HG03045 (cell line): ENCODE results near the gene ELOVL5.
"Not testable (repeated sequence)": the region's sequence is repeated elsewhere in the genome, so short reads cannot be mapped to it uniquely, and the experiment has no call there.

Experiments used
- ATAC-seq: cut with Tn5 transposase; IDR thresholded peaks from one replicate; pipeline ENCODE4 v1.9.1; 2021; ENCODE audit warnings: mild to moderate bottlenecking, moderate library complexity; ENCODE audit not compliant: unreplicated experiment

The ELOVL5 gene

DNA sequence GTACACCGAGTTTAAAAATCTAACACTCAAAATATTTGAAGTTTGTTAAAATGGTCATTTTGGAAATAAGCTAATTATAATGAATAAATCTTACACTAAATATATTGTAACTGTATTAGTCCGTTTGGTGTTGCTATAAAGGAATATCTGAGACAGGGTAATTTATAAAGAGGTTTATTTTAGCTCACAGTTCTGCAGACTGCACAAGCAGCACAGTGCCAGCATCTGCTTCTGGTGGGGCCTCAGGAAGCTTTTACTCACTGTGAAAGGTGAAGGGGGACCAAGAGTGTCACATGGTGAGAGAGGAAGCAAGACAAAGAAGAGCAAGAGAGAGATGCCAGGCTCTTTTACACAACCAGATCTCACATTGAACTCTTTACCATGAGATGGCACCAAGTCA is 17.1 kb downstream of the ELOVL5 start:
- no peak for ATAC-seq

DNA sequence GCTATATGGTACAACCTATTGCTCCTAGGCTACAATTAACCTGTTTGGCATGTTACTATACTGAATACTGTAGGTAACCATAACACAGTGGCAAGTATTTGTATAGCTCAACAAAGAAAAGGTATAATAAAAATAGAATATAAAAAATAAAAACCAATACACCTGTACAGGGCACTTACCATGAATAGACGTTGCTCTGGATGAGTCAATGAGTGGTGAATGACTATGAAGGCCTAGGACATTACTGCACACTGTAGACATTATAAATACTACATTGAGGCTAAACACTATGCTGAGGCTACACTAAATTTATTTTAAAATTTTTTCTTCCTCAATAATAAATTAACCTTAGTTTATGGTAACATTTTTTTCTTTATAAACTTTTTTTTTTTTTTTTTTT is 18.6 kb downstream of the ELOVL5 start:
- ATAC-seq = no peak

DNA sequence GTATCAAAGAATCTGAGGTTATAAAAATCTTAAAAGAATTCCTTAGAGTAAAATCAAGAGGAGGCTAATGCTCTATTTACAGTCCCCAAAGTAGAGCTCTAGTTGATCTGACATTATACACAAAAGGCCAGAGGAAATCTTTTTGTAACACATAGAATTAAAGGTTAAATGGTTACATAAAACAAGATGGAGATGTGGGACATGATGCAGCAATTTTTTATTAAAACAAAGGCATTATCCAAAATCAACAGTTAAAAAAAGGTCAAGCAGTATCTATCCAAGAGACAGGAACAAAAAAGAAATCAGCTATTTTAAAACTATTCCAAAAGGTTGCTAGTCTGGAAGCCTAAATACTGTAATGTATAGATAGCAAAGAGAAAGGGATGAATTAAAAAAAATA is 20.4 kb downstream of the ELOVL5 start:
- ATAC-seq = no peak

DNA sequence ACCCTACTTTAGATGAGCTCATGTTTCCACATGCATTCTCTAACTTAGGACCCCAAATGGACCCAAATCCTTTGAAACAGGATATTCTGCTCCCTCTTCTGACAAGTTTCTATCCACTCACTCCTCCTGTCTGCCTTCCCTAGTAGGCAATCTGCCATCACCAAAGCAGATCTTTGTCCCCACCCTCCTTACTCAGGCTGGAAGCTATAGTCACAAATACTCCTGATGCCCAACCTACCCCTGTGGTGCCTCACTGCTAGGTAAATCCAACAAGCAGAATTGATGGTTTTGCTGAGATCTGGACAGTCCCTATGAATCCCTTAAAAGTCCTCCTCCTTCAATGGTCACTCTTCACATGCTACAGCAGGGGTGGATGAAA is 21.7 kb downstream of the ELOVL5 start:
- no peak for ATAC-seq

DNA sequence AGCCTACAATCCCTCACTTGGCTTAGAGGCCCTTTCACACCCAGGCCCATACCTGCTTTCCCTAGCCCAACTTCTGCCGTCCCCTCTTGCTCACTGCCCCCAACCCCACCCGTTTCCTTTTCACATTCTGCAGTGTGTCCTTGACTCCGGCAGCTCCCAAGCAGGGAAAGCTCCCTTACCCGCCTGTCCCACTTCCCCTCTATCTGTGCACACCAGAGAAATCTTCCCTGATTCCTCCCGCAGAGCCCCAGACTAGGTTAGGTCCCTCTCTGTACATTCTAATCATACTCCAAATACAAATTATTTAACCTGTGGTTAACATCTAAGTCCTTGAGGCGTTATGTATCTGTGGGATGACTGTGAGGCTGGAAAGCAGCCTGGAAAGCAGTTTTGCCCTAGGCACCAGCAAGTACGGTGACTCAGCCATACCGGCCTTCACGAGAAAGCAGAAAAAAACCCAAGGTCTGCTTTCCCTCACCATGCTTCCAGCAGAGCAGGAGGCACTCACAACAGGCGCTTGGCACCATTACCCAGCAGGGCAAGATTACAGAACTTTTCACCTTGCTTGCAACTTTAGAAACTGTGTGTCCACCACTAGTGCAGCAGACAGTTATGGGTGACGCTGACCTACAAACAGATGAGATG is 22.3 kb downstream of the ELOVL5 start:
- no peak for ATAC-seq

DNA sequence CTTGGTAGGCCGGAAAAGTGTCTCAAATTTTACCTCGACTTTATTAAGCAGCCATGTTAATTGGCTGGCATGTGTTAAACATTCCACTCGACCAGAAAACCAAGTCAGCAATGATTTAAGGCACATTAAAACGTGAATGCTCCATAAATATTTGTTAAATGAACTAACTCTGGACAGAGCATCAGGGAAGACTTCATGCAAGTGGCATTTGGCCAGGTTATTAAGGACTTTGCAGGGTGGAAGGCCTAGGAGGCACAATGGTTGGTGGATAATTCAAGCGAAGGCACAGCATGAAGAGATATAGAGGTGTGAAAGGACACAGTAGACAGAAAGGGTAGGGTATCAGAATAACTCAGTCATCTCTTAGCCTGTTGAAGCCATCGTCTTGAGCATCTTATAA is 23.0 kb downstream of the ELOVL5 start:
- ATAC-seq = no peak

DNA sequence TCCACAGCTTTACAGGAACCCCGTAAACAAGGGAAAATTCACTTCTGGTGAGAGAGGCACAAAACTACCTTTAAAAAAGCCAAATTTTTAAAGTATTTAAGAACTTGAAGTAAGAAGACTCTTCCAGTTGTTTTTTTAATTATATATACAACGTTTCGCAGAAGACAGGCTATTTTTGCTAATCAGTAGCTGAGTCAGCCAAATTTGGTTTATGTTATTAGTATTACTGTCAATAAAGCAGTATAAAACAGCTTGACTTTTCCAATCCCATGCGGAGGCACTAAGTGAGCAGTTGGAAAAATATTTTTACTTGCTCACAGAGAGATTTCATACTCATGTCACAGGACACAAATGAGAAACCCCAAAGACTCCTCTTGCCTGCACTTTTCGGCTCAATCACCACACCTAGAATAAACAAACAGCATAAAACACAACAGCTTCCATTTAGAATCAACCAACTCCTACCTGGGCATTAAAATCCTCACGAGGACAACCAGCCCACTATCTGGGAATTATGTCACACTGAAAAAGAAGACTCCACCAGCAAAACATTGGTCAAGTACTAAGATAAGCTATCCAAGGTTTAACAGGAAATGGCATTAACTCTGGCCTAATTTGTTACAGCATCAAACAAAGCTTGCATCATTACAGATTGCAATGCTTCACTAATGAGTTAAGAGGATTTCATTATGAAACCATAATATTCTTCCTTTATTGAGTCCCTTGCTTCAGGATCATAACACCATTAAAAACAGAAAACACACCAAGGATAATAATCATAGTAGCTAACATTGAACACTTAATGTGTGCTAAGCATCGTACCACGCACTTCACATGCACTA is 26.3 kb downstream of the ELOVL5 start:
- ATAC-seq = no peak

DNA sequence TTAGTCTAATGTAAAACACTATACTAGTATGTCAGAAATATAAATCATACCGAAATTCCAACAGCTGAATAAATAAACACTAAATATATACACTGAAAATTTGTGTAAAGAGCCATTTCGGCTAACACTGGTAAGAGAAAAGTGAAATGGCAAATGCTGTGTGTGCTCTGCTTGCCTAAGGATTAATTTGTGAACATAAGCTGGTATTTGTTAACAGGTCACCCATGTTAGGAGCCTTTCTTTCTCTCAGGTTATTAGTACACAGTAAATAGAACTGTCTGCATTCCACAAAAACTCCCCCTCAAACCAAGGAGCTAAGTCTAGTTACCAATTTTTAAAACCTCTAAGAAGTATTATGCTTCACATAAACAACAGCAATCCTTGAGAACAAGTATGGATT is 27.0 kb downstream of the ELOVL5 start:
- no peak for ATAC-seq

DNA sequence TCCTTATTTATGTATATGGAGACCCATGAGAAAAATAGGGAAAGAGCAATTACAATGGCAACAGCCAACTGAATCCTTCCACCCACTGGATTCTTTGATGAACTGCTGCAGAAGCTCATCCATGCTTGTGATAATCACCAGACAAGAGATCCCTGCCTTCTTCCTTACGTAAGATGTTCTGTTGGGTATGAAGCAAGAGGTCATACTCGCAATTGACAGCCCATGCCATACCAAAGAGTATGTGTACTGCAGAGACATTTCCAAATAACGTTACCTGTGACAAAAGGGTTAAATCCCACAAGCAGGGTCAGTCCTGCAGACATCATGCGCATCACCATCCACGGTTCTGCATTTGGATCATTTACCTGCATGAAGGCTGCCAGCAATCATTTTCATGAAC is 27.8 kb downstream of the ELOVL5 start:
- no peak for ATAC-seq

DNA sequence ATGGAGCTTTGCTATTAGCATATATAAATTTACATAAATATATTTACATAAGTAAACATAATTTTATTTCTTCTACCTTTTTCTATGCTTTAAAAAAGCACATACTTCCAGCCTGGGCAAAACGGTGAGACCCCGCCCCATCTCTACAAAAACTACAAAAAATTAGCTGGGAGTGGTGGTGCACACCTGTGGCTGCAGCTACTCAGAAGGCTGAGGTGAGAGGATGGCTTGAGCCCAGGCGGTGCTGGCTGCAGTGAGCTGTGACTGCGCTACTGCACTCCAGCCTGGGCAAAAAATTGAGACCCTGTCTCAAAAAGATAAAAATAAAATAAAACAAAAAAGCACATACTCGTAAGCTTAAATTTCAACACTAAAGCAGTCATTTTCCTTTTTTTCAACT is 30.3 kb downstream of the ELOVL5 start:
- ATAC-seq = no peak

DNA sequence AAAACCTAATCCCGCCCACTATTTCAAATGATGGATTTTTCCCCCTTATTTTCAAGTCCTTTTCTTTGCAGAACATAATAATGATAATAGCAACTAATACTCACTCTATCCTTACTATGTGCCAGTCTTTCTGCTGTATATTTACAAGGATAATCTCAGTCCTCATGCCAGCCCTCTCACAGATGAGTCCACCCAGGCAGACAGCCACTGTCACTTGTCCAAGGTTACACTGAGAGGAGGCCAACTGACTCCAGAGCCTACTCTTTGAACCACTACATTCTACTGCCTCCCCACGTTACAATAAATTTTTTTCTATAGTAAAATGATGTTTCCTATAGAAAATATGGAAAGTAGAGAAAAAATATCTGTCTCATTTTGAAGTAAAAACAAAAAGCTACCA is 30.9 kb downstream of the ELOVL5 start:
- ATAC-seq = no peak

DNA sequence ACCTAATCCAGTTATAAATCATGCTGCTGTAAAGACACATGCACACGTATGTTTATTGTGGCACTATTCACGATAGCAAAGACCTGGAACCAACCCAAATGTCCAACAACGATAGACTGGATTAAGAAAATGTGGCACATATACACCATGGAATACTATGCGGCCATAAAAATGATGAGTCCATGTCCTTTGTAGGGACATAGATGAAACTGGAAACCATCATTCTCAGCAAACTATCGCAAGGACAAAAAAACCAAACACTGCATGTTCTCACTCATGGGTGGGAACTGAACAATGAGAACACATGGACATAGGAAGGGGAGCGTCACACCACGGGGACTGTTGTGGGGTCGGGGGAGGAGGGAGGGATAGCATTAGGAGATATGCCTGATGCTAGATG is 31.5 kb downstream of the ELOVL5 start:
- ATAC-seq = not testable (repeated sequence)

DNA sequence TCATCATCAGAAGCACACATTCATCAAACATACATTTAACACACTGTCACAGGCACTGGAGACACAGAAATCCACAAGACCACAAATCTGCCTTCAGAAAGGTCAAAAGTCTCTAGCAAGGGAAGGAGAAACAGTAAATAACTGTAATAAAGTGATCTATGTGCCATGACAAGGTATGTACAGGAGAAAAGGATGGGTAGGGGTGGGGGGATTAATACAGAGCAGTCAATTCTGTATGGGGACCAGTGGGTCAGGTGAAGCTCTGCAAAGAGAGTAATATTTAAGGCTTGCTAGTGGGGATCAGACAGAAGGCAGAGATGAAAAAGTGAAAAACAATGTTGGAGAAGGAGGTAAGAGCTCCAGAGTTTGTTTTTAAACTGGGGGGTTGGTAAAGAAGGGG is 32.6 kb downstream of the ELOVL5 start:
- no peak for ATAC-seq

DNA sequence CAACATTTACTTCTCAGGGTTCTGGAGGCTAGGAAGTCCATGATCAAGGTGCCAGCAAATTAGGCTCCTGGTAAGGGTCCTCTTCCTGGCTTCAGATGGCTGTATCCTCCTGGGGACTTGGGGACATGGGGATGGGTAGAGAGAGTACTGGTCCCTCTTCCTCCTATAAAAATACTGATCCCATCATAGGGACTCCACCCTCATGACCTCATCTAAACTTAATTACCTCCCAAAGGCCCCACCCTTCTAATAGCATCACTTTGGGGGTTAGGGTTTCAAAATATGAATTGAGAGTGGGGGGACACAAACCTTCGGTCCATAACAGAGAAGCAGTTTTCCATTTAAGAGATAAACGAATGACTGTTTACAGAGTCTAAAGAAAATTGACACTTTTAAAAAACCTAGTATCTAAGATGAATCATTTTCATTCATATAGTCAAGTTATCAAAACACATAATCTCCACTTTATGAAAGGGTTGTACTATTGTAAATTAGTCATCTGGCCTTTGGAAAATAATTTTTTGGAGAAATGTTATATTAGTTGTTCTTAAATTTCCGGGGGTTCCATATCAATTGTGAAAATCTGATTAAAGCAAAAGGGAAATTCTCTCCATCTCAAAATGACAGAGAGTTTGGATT is 33.5 kb downstream of the ELOVL5 start:
- ATAC-seq = no peak

DNA sequence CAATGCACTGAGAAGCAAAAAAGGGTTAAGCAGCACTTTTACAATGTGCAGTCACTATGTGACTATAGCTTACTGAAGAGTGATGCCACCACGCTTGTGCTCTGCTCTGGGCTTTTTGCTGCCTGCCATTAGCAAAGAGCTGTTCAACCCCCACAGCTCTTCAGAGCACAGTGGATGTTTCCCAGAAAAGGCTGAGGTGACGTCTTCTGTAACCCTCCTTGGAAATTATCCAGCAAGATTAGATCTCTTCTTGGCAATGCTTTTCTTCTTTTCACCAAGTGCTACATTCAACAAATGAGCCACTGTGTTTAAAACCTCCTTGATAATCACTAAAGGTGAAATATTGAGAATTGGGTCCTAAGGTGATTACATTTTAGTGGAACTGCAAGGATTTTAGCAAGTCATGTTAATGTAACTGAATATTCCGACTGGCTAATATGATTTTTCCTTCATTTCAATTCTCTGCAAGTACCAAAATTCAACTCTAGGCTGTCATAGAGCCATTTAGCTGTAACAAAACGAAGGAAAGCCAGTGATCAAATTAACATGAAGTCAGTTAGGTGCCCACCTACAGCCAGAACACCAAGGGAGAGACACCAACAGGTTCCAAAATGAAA is 34.9 kb downstream of the ELOVL5 start:
- no peak for ATAC-seq

DNA sequence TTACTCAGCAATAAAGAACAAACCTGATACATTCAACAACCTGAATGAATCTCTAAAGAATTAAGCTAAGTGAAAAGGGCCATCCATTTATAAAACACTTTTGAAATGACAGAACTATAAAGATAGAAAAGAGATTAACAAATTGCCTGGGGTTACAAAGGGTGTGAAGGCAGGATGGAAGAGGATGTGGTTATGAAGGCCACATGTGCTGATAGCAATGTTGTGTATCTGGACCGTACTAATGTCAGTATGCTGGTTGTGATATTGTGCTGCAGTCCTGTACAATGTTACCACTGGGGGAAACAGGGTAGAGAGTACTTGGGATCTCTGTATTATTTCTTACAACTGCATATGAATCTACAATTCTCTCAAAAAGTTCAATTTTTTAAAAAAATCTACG is 36.4 kb downstream of the ELOVL5 start:
- ATAC-seq = no peak

DNA sequence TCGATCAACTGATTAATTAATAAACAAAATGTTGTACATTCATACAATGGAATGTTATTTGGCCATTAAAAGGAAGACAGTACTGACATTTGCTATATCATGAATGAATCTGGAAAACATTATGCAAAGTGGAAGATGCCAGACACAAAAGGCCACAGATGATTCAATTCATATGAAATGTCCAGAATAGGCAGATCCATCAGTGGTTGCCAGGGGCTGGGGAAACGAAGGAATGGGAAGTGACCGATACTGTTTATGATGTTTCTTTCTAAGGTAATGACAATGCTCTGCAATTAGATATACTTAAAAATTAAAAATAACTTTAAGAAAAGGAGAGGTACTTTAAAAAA is 37.2 kb downstream of the ELOVL5 start:
- ATAC-seq = no peak

DNA sequence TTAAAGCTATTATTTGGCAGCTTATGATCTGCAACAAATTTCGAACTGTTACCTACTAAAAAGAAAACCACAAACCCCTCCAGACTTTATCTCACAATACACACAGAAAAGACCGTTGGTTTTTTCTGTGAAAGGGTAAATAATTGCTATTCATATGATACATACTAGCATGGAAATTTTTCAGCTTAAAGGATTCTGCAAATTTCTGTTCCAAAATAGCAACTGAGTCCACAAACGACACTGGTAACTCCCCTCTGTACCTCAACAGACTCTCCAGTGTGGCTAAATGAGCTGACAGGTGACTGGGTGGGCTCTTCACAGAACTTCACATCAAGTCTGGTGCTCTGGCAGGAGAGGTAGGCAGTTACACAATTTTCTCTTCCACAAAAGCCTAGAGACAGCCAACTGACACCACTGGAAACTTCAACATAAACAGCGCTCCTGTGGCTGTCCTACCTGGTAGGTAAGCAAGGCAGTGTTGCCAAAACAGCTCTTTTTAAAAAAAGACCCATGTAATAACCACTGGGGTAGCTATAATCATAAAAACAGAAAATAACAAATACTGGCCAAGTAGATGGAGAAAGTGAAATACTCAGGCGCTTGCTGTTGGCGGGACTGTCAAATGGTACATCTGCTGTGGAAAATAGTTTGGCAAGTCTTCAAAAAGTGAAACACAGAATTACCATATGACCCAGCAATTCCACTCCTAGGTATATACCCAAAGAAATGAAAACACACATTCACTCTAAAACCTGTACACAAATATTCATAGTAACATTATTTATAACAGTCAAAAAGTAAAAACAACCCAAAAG is 37.8 kb downstream of the ELOVL5 start:
- ATAC-seq = no peak

DNA sequence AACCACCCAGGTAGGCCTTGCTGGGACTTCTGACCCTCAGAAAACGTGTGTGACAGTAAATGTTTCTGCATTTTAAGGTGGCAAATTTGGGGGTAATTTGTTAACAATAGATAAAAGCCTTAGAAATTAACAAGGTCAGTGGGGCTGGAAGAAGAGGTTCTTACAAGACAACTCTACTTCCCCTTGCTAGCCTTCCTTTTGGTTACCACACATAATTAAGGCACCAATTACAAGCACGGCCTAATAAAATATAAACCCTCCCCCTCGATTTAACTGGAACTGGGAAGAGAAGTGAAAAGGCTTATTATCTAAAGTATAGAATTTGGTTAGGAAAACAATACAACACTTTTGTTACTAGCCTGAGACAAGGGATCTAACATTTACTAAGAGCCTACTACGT is 38.8 kb downstream of the ELOVL5 start:
- no peak for ATAC-seq

DNA sequence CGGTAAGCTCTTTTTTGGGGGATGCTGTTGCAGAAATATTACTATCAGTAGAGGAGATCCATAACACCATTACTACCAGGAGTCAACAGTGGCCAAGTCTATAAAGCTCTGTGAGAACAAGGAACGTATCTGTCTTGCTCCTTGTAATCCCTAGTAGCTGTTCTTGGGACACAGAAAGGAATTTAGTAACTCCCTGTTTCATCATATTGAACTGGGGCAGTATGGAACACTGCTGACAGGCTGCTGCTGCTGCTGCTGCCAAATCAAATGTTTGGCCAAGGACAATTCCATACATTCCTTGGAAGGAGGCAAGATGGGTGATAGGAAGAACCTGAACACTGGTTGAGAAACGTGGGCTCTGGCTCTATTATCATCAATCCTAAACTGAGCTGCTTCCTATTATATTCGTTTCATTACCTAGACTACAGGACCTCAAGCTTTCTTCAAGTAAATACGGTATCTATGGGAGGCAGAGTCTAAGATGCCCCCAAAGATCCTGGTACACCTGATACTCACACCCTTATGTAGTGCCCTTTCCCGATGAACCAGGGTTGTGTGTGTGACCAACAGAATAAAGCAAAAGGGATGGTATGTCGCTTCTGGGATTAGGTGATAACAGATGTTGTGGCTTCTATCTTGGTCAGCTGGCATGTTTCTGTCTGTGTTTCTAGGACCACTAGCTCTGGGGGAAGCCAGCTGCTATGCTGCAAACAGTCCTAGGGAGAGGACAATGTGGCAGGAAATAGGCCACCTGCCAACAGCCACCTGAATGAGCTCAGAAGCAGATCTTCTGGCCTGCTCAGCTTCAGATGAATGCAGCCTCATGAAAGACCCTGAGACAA is 39.5 kb downstream of the ELOVL5 start:
- peak; percentile 77 for ATAC-seq
